GM19238 (cell line): ENCODE results near the gene ARRDC3.
"Not testable (repeated sequence)": the region's sequence is repeated elsewhere in the genome, so short reads cannot be mapped to it uniquely, and the experiment has no call there.

Source experiments
- DNase-seq: peaks from one replicate; pipeline ENCODE4 v3.0.0; 2011; ENCODE audit warnings: low spot score; ENCODE audit not compliant: insufficient read length

Gene ARRDC3

GRCh38 chr5:91383027-91383955 lies at the start of gene ARRDC3:
Gene ARRDC3 (minus strand): TSS chr5:91383317. CDS start chr5:91383092, 225 bp downstream.
- peak; percentile 51 for DNase-seq

GRCh38 chr5:91430949-91431348 lies 47.8 kb upstream of the ARRDC3 start:
- no peak for DNase-seq

- DNase-seq = no peak
Measured at GRCh38 chr5:91424638-91425436, 41.7 kb upstream of the ARRDC3 start.

GRCh38 chr5:91423871-91424270 lies 40.8 kb upstream of the ARRDC3 start:
- DNase-seq = no peak

- DNase-seq = no peak
Measured at GRCh38 chr5:91420879-91421278, 37.8 kb upstream of the ARRDC3 start.

GRCh38 chr5:91419571-91420537 lies 36.7 kb upstream of the ARRDC3 start:
- no peak for DNase-seq

GRCh38 chr5:91419136-91419535 lies 36.0 kb upstream of the ARRDC3 start:
- no peak for DNase-seq

GRCh38 chr5:91418158-91418557 lies 35.0 kb upstream of the ARRDC3 start:
- no peak for DNase-seq

- DNase-seq = no peak
Measured at GRCh38 chr5:91417219-91417618, 34.1 kb upstream of the ARRDC3 start.

- no peak for DNase-seq
Measured at GRCh38 chr5:91416491-91416890, 33.4 kb upstream of the ARRDC3 start.

GRCh38 chr5:91409304-91409703 lies 26.2 kb upstream of the ARRDC3 start:
- DNase-seq = no peak

- no peak for DNase-seq
Measured at GRCh38 chr5:91408710-91409109, 25.6 kb upstream of the ARRDC3 start.

- DNase-seq = no peak
Measured at GRCh38 chr5:91407204-91407603, 24.1 kb upstream of the ARRDC3 start.

- DNase-seq = no peak
Measured at GRCh38 chr5:91403438-91403837, 20.3 kb upstream of the ARRDC3 start.

GRCh38 chr5:91401175-91401574 lies 18.1 kb upstream of the ARRDC3 start:
- DNase-seq = no peak

- no peak for DNase-seq
Measured at GRCh38 chr5:91397791-91398190, 14.7 kb upstream of the ARRDC3 start.

- no peak for DNase-seq
Measured at GRCh38 chr5:91390268-91390667, 7.2 kb upstream of the ARRDC3 start.

GRCh38 chr5:91389555-91389954 lies 6.4 kb upstream of the ARRDC3 start:
- not testable (repeated sequence) for DNase-seq

- DNase-seq = no peak
Measured at GRCh38 chr5:91388362-91388761, 5.2 kb upstream of the ARRDC3 start.

- DNase-seq = no peak
Measured at GRCh38 chr5:91386120-91386519, 3.0 kb upstream of the ARRDC3 start.

- not testable (repeated sequence) for DNase-seq
Measured at GRCh38 chr5:91385596-91385995, 2.5 kb upstream of the ARRDC3 start.
